ENCODE results near the gene RTF2.
"Not testable (repeated sequence)": the region's sequence is repeated elsewhere in the genome, so short reads cannot be mapped to it uniquely, and the experiment has no call there.

The RTF2 gene

GRCh38 chr20:56518721-56519398, 50.4 kb downstream of the RTF2 start:
- Histone ChIP-seq H3K36me3 (ENCODE audit: control insufficient read depth, insufficient read depth, low read length) (peaks cover 53% of the 10 kb centered on the region), H3K4me3 (ENCODE audit: low read depth, low read length) (no peak overlapping the region), H3K27ac (ENCODE audit: low read depth, low read length) (no peak overlapping the region), H3K27me3 (ENCODE audit: control insufficient read depth, insufficient read depth, low read length) (no peaks in the 10 kb centered on the region), H3K9ac (ENCODE audit: low read length) (no peak overlapping the region), H3K9me3 (ENCODE audit: control insufficient read depth, insufficient read depth, low read depth, low read length) (peaks cover 40% of the 10 kb centered on the region), H3K4me1 (ENCODE audit: control insufficient read depth, insufficient read depth, low read length) (no peaks in the 10 kb centered on the region)

GRCh38 chr20:56519551-56519950, 51.1 kb downstream of the RTF2 start:
- Histone ChIP-seq H3K4me1 (ENCODE audit: control insufficient read depth, insufficient read depth, low read length) (no peaks in the 10 kb centered on the region), H3K4me3 (ENCODE audit: low read depth, low read length) (no peak overlapping the region), H3K9me3 (ENCODE audit: control insufficient read depth, insufficient read depth, low read depth, low read length) (peaks cover 40% of the 10 kb centered on the region), H3K36me3 (ENCODE audit: control insufficient read depth, insufficient read depth, low read length) (peaks cover 47% of the 10 kb centered on the region), H3K27ac (ENCODE audit: low read depth, low read length) (no peak overlapping the region), H3K27me3 (ENCODE audit: control insufficient read depth, insufficient read depth, low read length) (no peaks in the 10 kb centered on the region), H3K9ac (ENCODE audit: low read length) (no peak overlapping the region)

- no peaks in the 10 kb centered on the region for H3K4me1 ChIP-seq (ENCODE audit: control insufficient read depth, insufficient read depth, low read length)
- no peak overlapping the region for H3K27ac ChIP-seq (ENCODE audit: low read depth, low read length)
- H3K9me3 ChIP-seq (ENCODE audit: control insufficient read depth, insufficient read depth, low read depth, low read length), result peaks cover 40% of the 10 kb centered on the region
- H3K36me3 ChIP-seq (ENCODE audit: control insufficient read depth, insufficient read depth, low read length), result peaks cover 46% of the 10 kb centered on the region
- no peak overlapping the region for H3K4me3 ChIP-seq (ENCODE audit: low read depth, low read length)
- no peak overlapping the region for H3K9ac ChIP-seq (ENCODE audit: low read length)
- no peaks in the 10 kb centered on the region for H3K27me3 ChIP-seq (ENCODE audit: control insufficient read depth, insufficient read depth, low read length)
Measured at GRCh38 chr20:56520180-56520579, 51.8 kb downstream of the RTF2 start.

- H3K36me3 ChIP-seq (ENCODE audit: control insufficient read depth, insufficient read depth, low read length), result peaks cover 44% of the 10 kb centered on the region
- H3K4me3 ChIP-seq (ENCODE audit: low read depth, low read length); H3K4me1 ChIP-seq (ENCODE audit: control insufficient read depth, insufficient read depth, low read length); H3K27me3 ChIP-seq (ENCODE audit: control insufficient read depth, insufficient read depth, low read length); H3K9ac ChIP-seq (ENCODE audit: low read length); H3K27ac ChIP-seq (ENCODE audit: low read depth, low read length): not testable (repeated sequence)
- peaks cover 40% of the 10 kb centered on the region for H3K9me3 ChIP-seq (ENCODE audit: control insufficient read depth, insufficient read depth, low read depth, low read length)
Measured at GRCh38 chr20:56520746-56521354, 52.4 kb downstream of the RTF2 start.

DNA sequence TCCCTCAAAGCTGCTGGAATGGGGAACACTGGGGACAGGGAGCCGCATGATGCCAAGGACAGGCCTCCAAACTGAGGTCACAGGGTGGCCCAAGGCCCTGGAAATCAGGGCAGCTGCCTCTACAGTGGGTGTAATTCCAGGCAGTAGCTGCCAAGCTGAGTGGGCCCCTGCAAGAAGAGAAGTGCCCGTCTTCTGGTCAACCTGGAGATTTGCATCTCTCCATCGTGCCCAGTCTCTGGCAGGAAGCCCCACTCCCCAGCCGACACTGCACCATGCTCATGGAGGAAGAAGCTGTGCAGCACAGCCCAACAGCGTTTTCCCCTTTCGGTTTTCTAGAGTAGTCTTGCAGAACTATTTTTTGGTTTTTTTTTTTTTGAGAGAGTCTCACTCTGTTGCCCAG, 53.9 kb downstream of the RTF2 start:
- peaks cover 35% of the 10 kb centered on the region for H3K36me3 ChIP-seq (ENCODE audit: control insufficient read depth, insufficient read depth, low read length)
- no peaks in the 10 kb centered on the region for H3K27me3 ChIP-seq (ENCODE audit: control insufficient read depth, insufficient read depth, low read length)
- peaks cover 40% of the 10 kb centered on the region for H3K9me3 ChIP-seq (ENCODE audit: control insufficient read depth, insufficient read depth, low read depth, low read length)
- H3K27ac ChIP-seq (ENCODE audit: low read depth, low read length), result no peak overlapping the region
- no peak overlapping the region for H3K4me3 ChIP-seq (ENCODE audit: low read depth, low read length)
- H3K4me1 ChIP-seq (ENCODE audit: control insufficient read depth, insufficient read depth, low read length), result no peaks in the 10 kb centered on the region
- H3K9ac ChIP-seq (ENCODE audit: low read length), result no peak overlapping the region

DNA sequence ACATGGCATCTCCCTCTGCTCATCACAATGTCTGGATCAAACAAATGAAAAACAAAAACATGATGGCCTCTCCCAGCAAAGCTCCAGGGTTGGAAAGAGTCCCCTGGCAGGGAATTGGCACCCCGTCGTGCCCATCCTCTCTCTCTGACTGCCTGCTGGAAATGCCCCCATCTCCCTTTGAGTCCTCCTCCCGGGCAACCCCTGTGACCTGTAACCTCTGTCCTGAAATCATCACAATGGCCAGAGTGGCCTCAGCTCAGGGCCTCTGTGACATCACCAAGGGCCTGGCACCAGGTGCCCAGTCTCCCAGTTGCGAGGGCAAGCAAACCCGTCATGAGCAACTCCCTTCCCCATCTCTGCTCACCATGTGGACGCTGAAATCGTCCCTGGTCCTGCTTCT, 56.0 kb downstream of the RTF2 start, which contains the start of gene FAM209A:
Gene FAM209A (plus strand): TSS at position 301 of the 400 bp plus-strand sequence. CDS start 65 bp downstream, at position 366.
- not testable (repeated sequence) for H3K27ac ChIP-seq (ENCODE audit: low read depth, low read length); H3K4me1 ChIP-seq (ENCODE audit: control insufficient read depth, insufficient read depth, low read length); H3K27me3 ChIP-seq (ENCODE audit: control insufficient read depth, insufficient read depth, low read length); H3K4me3 ChIP-seq (ENCODE audit: low read depth, low read length); H3K9ac ChIP-seq (ENCODE audit: low read length)
- Histone ChIP-seq H3K36me3 (ENCODE audit: control insufficient read depth, insufficient read depth, low read length) (peaks cover 16% of the 10 kb centered on the region), H3K9me3 (ENCODE audit: control insufficient read depth, insufficient read depth, low read depth, low read length) (peaks cover 31% of the 10 kb centered on the region)

GRCh38 chr20:56527521-56527920, 59.1 kb downstream of the RTF2 start:
- H3K4me3 ChIP-seq (ENCODE audit: low read depth, low read length), result no peak overlapping the region
- H3K4me1 ChIP-seq (ENCODE audit: control insufficient read depth, insufficient read depth, low read length), result no peaks in the 10 kb centered on the region
- no peak overlapping the region for H3K9ac ChIP-seq (ENCODE audit: low read length)
- H3K27me3 ChIP-seq (ENCODE audit: control insufficient read depth, insufficient read depth, low read length), result no peaks in the 10 kb centered on the region
- no peak overlapping the region for H3K27ac ChIP-seq (ENCODE audit: low read depth, low read length)
- H3K9me3 ChIP-seq (ENCODE audit: control insufficient read depth, insufficient read depth, low read depth, low read length), result 0 out of 2 replicates have a peak, but pooled peaks cover 3% of the 10 kb centered on the region
- no peaks in the 10 kb centered on the region for H3K36me3 ChIP-seq (ENCODE audit: control insufficient read depth, insufficient read depth, low read length)

DNA sequence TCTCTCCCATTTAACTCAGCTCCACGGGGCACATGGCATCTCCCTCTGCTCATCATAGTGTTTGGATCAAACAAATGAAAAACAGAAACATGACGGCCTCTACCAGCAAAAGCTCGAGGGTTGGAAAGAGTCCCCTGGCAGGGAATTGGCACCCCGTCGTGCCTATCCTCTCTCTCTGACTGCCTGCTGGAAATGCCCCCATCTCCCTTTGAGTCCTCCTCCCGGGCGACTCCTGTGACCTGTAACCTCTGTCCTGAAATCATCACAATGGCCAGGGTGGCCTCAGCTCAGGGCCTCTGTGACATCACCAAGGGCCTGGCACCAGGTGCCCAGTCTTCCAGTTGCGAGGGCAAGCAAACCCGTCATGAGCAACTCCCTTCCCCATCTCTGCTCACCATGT, 64.5 kb downstream of the RTF2 start, which contains the start of gene FAM209B:
Gene FAM209B (plus strand): TSS at position 301 of the 400 bp plus-strand sequence. CDS start 96 bp downstream, at position 397.
- not testable (repeated sequence) for H3K9me3 ChIP-seq (ENCODE audit: control insufficient read depth, insufficient read depth, low read depth, low read length); H3K9ac ChIP-seq (ENCODE audit: low read length); H3K4me1 ChIP-seq (ENCODE audit: control insufficient read depth, insufficient read depth, low read length)

DNA sequence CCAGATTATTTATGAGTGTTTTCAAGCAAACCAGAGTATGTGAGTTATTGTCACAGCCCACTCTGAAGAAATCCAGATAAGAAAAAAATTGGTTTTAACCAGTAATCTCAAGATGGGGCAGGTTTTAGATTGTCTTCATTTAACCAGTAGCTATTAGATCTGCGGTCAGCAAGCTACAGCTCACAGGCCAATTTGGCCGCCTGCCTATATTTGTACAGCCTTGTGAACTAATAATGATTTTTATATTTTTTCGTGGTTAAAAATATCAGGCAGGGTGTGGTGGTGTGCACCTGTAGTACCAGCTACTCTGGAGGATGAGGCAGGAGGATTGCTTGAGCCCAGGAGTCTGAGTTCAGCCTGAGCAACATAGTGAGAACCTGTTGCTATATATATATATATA, 69.6 kb downstream of the RTF2 start:
- no peak overlapping the region for H3K27ac ChIP-seq (ENCODE audit: low read depth, low read length)
- no peaks in the 10 kb centered on the region for H3K27me3 ChIP-seq (ENCODE audit: control insufficient read depth, insufficient read depth, low read length)
- H3K36me3 ChIP-seq (ENCODE audit: control insufficient read depth, insufficient read depth, low read length), result no peaks in the 10 kb centered on the region
- no peak overlapping the region for H3K4me3 ChIP-seq (ENCODE audit: low read depth, low read length)
- no peaks in the 10 kb centered on the region for H3K9me3 ChIP-seq (ENCODE audit: control insufficient read depth, insufficient read depth, low read depth, low read length)
- no peaks in the 10 kb centered on the region for H3K4me1 ChIP-seq (ENCODE audit: control insufficient read depth, insufficient read depth, low read length)
- H3K9ac ChIP-seq (ENCODE audit: low read length), result no peak overlapping the region

More for the DNA sequence above, 64.5 kb downstream of the RTF2 start, which contains the start of gene FAM209B:
- H3K4me3 ChIP-seq (ENCODE audit: low read depth, low read length); H3K36me3 ChIP-seq (ENCODE audit: control insufficient read depth, insufficient read depth, low read length); H3K27me3 ChIP-seq (ENCODE audit: control insufficient read depth, insufficient read depth, low read length); H3K27ac ChIP-seq (ENCODE audit: low read depth, low read length): not testable (repeated sequence)

DNA sequence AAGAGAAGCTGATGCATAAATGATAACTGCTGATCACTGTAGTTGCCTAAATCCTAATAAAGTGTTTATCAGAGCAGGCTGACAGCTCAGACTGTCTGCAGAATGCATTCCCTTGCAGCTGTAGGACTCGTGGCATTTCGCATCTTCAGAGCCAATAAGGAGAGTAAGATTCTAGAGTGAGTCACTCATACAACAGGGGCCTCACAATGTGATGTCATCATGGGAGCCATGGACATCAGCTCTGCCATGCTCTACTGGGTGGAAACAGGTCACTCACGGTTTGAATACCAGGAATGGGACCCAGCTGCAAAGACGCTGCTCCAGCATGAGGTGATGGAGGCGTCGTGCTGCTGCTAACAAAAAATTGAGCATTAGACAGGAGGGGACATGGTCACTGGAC, 72.0 kb downstream of the RTF2 start:
- no peak overlapping the region for H3K27ac ChIP-seq (ENCODE audit: low read depth, low read length)
- no peaks in the 10 kb centered on the region for H3K27me3 ChIP-seq (ENCODE audit: control insufficient read depth, insufficient read depth, low read length)
- no peaks in the 10 kb centered on the region for H3K4me1 ChIP-seq (ENCODE audit: control insufficient read depth, insufficient read depth, low read length)
- H3K4me3 ChIP-seq (ENCODE audit: low read depth, low read length), result no peak overlapping the region
- H3K9ac ChIP-seq (ENCODE audit: low read length), result no peak overlapping the region
- H3K36me3 ChIP-seq (ENCODE audit: control insufficient read depth, insufficient read depth, low read length), result no peaks in the 10 kb centered on the region
- no peaks in the 10 kb centered on the region for H3K9me3 ChIP-seq (ENCODE audit: control insufficient read depth, insufficient read depth, low read depth, low read length)

DNA sequence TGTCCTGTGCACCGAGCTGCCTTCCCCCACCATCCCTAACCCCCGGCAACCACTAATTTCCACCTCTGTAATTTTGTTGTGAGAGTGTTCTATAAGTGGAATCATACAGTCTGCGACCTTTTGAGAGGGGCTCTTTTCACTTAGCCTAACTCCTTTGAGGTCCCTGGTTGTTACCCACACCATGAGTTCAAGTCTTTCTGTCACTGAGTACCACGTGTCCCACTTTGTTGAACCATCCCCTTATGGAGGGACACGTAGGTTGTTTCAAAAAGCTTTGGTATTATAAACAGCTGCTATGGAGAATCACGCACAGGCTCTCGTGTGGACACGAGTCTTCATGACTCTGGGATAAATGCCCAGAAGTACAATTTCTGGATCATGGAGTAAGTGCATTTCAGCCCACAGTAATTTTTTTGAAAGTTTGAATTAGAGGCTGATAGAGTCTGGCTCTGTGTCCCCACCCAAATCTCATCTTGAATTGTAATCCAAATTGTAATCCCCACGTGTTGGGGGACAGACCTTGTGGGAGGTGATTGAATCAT, 74.1 kb downstream of the RTF2 start:
- H3K27ac ChIP-seq (ENCODE audit: low read depth, low read length), result no peak overlapping the region
- H3K4me1 ChIP-seq (ENCODE audit: control insufficient read depth, insufficient read depth, low read length), result no peaks in the 10 kb centered on the region
- H3K36me3 ChIP-seq (ENCODE audit: control insufficient read depth, insufficient read depth, low read length), result no peaks in the 10 kb centered on the region
- H3K27me3 ChIP-seq (ENCODE audit: control insufficient read depth, insufficient read depth, low read length), result no peaks in the 10 kb centered on the region
- H3K4me3 ChIP-seq (ENCODE audit: low read depth, low read length), result no peak overlapping the region
- H3K9ac ChIP-seq (ENCODE audit: low read length), result no peak overlapping the region
- no peaks in the 10 kb centered on the region for H3K9me3 ChIP-seq (ENCODE audit: control insufficient read depth, insufficient read depth, low read depth, low read length)

Measured in HUES6 (cell line).